Measurements from ENCODE around the gene IFIT1. TPM values are rescaled to one million over a fixed set of nuclear protein-coding genes. Genes with fewer than 3 reads are reported as not detected.

Gene IFIT1
- total RNA-seq, 2 donors from 2014 or later, result 9.0 to 44.3 TPM

DNA sequence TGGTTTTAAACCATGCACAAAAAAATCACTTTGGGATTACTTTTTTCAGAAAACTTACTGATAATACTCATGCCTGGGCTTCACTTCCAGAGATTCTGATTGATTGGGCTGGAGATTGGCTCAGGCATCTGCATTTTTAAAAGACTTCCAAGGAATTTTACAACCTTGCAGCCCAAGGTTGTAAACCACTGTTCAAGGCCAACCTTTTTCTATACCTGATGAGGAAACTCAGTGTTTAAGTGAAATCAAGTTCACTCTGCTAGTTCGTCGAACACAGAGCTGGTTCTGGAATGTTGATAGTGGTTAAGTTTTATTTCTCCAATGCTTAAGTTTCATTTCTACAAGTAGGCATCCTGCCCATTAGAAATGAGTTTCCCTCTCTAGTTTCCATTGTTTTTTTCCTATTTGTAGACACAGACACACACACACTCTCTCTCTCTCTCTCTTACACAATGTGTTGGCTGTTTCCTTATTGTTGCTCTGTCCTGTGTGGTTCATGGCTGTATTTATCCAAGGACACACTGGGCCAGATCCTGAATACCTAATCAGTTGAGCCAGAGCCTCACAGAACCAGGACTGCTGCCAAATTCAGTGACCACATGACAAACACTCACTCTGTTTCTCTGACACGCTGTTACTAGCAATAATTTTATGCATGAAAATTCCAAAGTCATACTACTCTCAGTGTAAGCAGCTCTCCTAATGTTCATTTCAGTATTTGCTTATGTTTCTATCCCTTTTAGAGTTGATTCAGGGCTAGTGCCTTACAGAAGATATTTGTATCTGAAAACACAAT lies 18.3 kb upstream of the IFIT1 start:
- Histone ChIP-seq H3K27me3 (replicated peaks; ENCODE audit: insufficient read depth) (no peaks in the 10 kb centered on the region), H3K4me1 (ENCODE audit: control insufficient read depth in 1 of 2, low read depth in 2 of 2) (peaks cover 7 to 21% of the 10 kb centered on the region in 2 donors), H3K27ac (peak overlapping the region; percentile 79 to 92), H3K9me3 (no peaks in the 10 kb centered on the region), H3K36me3 (no peaks in the 10 kb centered on the region), H3K4me3 (peak overlapping the region; percentile 39)
- DNase-seq (ENCODE audit: low spot score), result peak; percentile 73
- TF ChIP-seq, protein P1, sequence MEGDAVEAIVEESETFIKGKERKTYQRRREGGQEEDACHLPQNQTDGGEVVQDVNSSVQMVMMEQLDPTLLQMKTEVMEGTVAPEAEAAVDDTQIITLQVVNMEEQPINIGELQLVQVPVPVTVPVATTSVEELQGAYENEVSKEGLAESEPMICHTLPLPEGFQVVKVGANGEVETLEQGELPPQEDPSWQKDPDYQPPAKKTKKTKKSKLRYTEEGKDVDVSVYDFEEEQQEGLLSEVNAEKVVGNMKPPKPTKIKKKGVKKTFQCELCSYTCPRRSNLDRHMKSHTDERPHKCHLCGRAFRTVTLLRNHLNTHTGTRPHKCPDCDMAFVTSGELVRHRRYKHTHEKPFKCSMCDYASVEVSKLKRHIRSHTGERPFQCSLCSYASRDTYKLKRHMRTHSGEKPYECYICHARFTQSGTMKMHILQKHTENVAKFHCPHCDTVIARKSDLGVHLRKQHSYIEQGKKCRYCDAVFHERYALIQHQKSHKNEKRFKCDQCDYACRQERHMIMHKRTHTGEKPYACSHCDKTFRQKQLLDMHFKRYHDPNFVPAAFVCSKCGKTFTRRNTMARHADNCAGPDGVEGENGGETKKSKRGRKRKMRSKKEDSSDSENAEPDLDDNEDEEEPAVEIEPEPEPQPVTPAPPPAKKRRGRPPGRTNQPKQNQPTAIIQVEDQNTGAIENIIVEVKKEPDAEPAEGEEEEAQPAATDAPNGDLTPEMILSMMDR (IDR thresholded peaks at IDR 0.05), result no peak
- peak; percentile 97 for ATAC-seq (ENCODE audit: insufficient number of reproducible peaks, low FRiP score, low read depth)

DNA sequence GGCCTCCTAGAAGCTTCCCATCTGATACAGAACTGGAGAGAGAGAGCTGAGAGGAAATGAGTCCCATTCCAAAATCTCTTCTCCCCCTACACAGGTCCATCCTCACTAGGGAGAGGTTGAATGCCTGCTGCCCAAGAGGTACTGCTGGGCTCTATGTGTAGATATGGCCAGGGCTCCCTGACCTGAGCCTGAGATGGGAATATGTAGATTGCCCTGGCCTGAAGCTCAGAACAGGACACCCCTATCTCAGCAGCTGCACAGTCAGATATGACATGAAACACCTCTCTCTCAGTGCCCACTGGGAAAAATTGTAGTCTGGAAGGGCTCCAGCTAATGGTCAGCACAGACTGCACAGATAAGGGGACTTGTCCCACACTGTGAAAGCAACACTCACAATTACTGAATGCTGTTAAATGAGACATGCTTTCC lies 17.7 kb upstream of the IFIT1 start:
- peak; percentile 17 for ATAC-seq (ENCODE audit: insufficient number of reproducible peaks, low FRiP score, low read depth)
- Histone ChIP-seq H3K27ac (peak overlapping the region; percentile 79 to 92), H3K4me3 (peak overlapping the region; percentile 39), H3K4me1 (ENCODE audit: control insufficient read depth in 1 of 2, low read depth in 2 of 2) (peaks cover 7 to 18% of the 10 kb centered on the region in 2 donors), H3K27me3 (replicated peaks; ENCODE audit: insufficient read depth) (no peaks in the 10 kb centered on the region), H3K36me3 (no peaks in the 10 kb centered on the region), H3K9me3 (no peaks in the 10 kb centered on the region)
- TF ChIP-seq, protein P1 (IDR thresholded peaks at IDR 0.05), result no peak
- DNase-seq (ENCODE audit: low spot score), result no peak

DNA sequence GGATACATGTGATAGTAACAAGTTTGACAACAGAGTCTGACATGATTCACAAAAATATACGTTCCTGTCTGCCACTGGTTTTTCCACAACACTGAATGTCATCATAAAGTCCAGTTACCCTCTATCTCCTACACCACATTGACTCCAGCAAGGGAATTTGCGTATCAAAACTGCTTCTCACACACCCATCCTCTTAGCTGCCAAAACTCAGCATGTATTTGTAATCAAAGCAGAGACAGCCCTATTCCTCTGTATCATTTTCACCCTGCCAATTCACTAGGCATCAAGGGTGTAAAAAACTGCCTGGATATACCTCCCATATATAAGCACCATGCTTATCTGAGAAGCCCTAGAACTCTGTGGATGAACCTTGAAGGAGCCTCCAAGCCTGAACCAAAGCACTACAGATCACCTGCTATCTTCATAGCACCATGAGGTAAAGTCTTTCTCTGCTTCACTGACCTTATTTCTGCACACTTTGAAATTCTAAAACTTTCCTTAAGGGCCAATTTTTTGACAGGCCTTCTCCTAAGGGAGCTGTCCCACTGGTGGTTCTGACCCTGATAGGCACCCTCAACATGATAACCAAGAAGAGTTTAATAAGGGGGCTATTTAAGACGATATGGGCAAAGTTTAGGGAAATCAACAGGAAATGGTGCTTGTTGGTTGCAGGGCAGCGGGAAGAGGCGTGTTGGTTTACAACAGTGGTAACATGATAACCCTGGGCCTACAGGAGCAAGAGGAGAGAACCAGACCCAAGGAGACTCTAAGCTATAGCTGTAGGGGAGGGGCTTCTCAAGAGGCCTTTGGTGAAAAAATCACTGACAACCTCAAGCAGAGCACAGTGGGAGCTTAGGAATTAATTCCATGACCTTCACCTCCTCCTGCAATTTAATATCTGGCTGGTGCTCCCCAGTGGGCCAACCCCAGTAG lies 14.5 kb upstream of the IFIT1 start, which contains the start of gene IFIT1B:
Gene IFIT1B (plus strand): TSS at position 352 of the 933 bp plus-strand sequence. CDS start 80 bp downstream, at position 432.
- Histone ChIP-seq H3K9me3 (no peaks in the 10 kb centered on the region), H3K4me1 (ENCODE audit: control insufficient read depth in 1 of 2, low read depth in 2 of 2) (peaks cover 7 to 18% of the 10 kb centered on the region in 2 donors), H3K27me3 (replicated peaks; ENCODE audit: insufficient read depth) (no peaks in the 10 kb centered on the region), H3K4me3 (no peak within 1 kb of the TSS), H3K27ac (no peak within 1 kb of the TSS), H3K36me3 (no peaks in the 10 kb centered on the region)
- TF ChIP-seq, protein P1 (IDR thresholded peaks at IDR 0.05), result no peak
- DNase-seq (ENCODE audit: low spot score), result no peak
- ATAC-seq (ENCODE audit: insufficient number of reproducible peaks, low FRiP score, low read depth), result no peak

DNA sequence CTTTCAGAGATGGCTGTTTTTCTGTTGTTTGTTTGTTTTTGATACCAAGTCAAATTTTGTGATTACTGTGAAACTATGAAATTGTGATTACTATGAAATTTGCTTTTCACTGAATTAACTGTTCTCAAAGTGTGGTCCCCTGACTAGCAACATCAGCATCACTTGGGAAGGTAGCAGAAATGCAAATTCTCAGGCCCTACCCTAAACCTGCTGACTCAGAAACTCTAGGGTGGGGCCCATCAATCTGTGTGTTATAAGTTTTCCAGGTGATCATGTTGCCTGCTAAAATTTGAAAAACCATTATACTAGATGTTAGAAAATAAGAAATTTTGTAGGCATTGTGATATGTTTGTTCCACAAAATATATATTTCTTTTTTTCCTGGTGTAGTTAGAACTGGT lies 13.3 kb upstream of the IFIT1 start:
- ATAC-seq (ENCODE audit: insufficient number of reproducible peaks, low FRiP score, low read depth), result no peak
- no peak overlapping the region for H3K27ac ChIP-seq
- no peaks in the 10 kb centered on the region for H3K36me3 ChIP-seq
- peaks cover 7 to 9% of the 10 kb centered on the region in 2 donors for H3K4me1 ChIP-seq (ENCODE audit: control insufficient read depth in 1 of 2, low read depth in 2 of 2)
- no peak for DNase-seq (ENCODE audit: low spot score)
- H3K27me3 ChIP-seq (replicated peaks; ENCODE audit: insufficient read depth), result no peaks in the 10 kb centered on the region
- H3K9me3 ChIP-seq, result no peaks in the 10 kb centered on the region
- H3K4me3 ChIP-seq, result no peak overlapping the region
- TF ChIP-seq, protein P1 (IDR thresholded peaks at IDR 0.05), result no peak

DNA sequence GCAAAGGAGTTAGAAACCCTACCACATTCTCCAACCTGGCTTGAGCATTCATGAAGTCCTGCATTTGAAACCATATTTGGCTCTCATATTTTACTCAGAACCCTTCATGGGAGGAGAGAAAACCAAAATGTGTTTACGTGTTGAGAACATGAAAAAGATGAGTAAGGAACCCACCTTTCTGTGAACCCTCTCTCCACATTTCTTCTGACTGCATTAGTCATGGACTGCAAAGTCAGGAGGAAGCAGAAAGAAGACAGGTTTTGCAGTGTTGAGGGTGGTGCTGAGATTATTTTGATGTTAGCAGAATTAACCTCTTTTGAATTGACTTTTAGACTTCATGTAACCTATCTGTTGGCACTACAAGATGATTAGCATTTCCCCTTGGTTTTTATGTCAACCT lies 9.7 kb upstream of the IFIT1 start:
- H3K27me3 ChIP-seq (replicated peaks; ENCODE audit: insufficient read depth), result no peaks in the 10 kb centered on the region
- TF ChIP-seq, protein P1 (IDR thresholded peaks at IDR 0.05), result no peak
- H3K27ac ChIP-seq, result no peak overlapping the region
- H3K4me1 ChIP-seq (ENCODE audit: control insufficient read depth in 1 of 2, low read depth in 2 of 2), result no peaks in the 10 kb centered on the region
- DNase-seq (ENCODE audit: low spot score), result no peak
- ATAC-seq (ENCODE audit: insufficient number of reproducible peaks, low FRiP score, low read depth), result no peak
- no peaks in the 10 kb centered on the region for H3K36me3 ChIP-seq
- H3K9me3 ChIP-seq, result no peaks in the 10 kb centered on the region
- no peak overlapping the region for H3K4me3 ChIP-seq

Data from thoracic aorta (tissue), 2 donors.